ENCODE data around the gene TOLLIP.
A peak's percentile ranks its signal among the peaks of the same experiment; 100 is the strongest.

The TOLLIP gene

DNA sequence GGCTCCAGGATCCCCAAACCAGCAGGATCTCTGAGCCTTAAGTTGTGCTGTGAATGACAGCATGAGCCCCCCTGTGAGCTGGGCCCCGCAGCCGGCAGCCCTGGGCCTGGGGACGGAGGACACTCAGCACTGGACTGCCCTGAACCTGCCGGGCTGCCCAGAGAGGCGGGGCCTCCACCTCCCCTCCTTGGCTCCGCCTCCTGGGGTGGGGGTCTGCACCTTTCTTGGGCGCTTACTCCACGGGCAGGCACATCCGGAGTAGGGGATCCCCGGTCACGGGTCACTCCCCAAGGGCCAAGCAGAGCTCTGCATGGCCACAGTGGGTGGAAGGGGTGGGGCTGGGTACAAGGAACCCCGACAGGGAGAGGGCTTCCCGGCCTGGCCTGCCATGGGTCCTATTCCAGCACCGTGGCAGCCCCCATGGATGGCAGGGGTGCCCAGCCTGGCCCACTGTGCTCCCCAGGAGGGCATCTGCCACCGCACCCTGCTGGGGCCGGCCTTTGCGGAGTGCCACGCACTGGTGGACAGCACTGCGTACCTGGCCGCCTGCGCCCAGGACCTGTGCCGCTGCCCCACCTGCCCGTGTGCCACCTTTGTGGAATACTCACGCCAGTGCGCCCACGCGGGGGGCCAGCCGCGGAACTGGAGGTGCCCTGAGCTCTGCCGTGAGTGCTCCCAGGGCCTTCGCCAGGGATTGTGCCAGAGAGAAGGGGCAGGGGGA lies 81.2 kb downstream of the TOLLIP start:
- no peak for DNase-seq

DNA sequence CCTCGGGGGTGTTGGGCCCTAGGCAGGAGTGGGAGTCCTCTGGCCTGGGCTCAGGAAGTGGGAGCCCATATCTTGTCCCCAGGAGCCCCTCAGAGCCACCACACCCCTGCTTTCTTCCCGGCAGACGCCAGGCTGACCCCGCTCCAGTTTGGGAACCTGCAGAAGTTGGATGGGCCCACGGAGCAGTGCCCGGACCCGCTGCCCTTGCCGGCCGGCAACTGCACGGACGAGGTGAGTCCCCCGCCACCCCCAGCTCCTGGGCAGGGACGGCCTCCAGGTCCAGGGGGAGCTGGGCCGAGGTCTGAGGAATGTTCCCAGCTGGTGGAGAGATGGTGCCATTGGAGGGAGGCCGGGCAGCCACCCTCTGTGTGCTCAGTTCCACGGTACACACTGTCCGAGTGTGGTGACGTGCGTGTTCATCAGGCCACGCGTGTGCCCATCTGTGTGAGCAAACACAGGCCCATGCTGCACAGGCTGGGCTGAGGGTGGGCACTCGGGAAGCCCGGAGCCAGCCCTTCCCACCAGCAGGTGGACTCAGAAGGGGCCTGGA lies 81.8 kb downstream of the TOLLIP start:
- no peak for DNase-seq

DNA sequence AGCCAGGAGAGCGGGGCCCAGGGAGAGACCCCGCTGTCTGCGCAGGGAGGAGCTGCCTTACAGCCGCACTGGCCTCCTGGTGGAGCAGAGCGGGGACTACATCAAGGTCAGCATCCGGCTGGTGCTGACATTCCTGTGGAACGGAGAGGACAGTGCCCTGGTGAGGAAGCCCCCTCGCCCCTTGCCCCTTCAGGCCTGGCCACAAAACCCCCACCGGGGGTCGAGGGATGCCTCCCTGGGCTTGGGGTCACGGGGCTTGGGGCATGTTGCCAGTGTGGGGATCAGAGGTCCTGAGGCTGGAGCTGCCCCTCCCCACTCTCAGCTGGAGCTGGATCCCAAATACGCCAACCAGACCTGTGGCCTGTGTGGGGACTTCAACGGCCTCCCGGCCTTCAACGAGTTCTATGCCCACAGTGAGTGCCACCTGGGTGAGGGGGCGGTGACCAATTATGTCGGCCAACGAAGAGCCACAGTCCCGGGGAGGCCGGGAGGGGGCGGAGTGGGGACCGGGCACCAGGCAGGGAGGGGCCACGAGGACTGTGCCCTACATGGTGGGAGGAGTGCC lies 82.4 kb downstream of the TOLLIP start:
- peak; percentile 0 for DNase-seq

DNA sequence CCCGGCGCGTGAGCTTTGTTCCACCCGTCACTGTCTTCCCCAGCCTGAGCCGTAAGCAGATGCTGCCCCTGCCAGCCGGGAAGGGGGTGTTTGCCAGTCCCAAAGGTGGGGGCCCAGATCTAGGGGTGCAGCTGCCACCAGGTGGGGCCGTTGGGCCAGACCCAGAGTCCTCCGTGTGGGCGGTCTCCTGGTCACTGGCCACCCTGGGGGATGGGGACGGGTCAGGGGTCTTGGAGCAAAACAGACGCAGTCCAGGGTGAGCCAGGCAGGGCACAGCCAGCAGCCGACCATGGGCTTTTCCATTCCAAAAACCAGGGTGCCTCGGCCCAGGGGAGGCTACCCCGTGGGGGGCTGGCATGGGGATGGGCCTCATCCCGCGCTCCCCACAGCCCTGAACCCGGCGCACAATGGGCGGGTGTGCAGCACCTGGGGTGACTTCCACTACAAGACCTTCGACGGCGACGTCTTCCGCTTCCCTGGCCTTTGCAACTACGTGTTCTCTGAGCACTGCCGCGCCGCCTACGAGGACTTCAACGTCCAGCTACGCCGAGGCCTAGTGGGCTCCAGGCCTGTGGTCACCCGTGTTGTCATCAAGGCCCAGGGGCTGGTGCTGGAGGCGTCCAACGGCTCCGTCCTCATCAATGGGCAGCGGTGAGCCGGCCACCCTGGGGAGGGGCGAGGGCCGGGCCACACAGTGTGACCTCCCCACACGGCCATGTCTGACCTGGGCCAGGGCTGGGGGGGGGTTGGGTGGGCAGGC lies 83.0 kb downstream of the TOLLIP start:
- DNase-seq = peak; percentile 5

DNA sequence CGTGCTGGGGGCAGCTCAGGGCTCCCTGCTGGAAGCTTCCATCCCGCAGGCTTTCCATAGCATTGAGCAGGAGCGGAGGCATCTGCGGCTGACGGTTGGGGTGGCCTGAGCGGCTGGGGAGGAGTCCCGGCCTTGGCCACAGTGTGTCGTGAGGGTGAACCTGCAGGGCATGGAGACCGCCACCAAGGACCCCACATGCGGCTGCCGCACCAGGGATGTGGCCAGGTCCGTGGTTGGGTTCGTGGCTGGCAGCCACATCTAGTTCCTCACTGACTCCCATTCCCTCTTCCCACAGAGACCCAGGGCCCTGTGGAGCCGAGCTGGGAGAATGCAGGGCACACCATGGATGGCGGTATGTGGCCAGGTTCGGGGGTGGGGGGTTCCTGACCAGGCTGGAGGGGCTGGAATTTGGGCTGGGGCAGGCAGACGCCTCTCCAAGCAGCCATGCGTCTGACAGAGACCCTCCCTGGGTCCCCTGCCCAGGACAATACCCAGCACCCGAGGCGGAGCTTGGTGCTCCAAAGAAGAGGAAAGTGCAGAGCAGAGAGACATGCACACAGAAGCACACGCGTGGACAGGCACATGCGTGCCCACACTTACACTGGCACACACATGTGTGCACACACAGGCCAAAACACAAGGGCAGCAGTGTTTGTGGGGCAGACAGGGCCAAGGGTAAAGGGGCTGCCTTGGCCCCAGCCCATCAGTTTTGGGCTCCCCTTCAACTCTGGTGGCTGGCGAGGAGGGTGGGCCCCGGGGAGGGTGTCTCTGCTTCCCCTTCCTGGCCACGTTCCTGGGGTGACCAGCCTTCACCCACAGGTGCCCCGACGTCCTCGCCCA lies 83.8 kb downstream of the TOLLIP start:
- peak; percentile 1 for DNase-seq

DNA sequence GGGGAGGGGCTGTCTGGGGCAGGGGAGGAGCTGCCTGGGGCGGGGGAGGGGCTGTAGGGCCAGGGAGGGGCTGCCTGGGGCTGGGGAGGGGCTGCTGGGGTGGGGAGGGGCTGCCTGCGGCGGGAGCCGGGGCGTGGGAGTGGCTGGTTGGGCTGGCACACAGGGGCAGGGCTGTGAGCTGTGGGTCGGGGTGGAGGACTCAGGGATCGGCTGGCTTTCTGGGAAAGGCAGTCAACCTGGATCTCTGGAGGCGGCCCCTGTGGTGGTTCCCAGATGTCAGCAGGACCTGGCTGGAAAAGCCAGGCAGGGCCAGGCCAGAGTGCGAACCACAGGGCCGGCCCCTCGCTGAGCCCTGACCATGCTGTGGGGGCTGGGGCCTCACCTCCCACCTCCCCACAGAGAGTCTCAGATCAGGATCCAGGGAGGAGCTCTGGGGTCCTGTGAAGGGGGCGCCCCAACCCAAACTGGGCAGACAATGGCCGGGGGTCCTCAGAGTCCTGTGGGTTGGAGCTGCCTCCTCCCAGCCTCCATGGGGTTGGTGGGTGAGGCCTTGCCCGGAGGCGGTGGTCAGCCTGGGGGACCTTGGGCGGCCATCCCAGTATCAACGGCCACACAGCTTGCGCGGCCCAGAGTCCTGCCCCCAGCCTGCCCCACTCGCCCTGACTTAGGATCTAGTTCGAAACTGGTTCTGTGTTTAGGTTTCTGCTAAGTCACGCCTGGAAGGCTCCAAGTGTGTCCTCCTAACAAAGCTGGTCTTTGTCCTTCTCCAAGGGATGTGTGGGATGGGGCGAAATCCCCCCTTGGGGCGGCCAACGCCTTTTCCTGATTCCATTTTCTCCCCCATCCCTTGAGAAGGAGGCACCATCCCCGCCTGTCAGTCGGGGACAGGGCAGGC lies 84.7 kb downstream of the TOLLIP start:
- peak; percentile 0 for DNase-seq
